WTC11 (cell line): ENCODE results near the gene KRT27. TPM values are rescaled to one million over a fixed set of nuclear protein-coding genes. Genes with fewer than 3 reads are reported as not detected.
"Not testable (repeated sequence)": the region's sequence is repeated elsewhere in the genome, so short reads cannot be mapped to it uniquely, and the experiment has no call there.

Experiments
- ATAC-seq: fragments of 200-7000 bp; cut with Tn5 transposase; 2 replicates; pipeline ENCODE4 v1.10.0; 2021; ENCODE audit warnings: mild to moderate bottlenecking, moderate library complexity
- CTCF ChIA-PET: fragments of 300-600 bp; sonication (Branson Sonifier 250); formaldehyde crosslinking; loops from one replicate; lab custom pipeline; 2021; ENCODE audit warnings: antibody characterized with exemption; lab: Charles Lee
- POLR2A ChIA-PET: fragments of 350-600 bp; sonication (Branson Sonifier 250); formaldehyde crosslinking; loops from one replicate; lab custom pipeline; 2021; ENCODE audit warnings: antibody characterized with exemption; lab: Charles Lee
- DNase-seq: peaks from one replicate; pipeline ENCODE4 v3.0.0; 2021; ENCODE audit warnings: low spot score
- H3K27ac Mint-ChIP-seq: 2 replicates; pipeline ENCODE4 v1.8.0; 2021; ENCODE audit warnings: mixed read lengths
- H3K27me3 Mint-ChIP-seq: 2 replicates; pipeline ENCODE4 v1.8.0; 2021; ENCODE audit warnings: low read depth, mild to moderate bottlenecking, moderate library complexity, mixed read lengths
- H3K36me3 Mint-ChIP-seq: 2 replicates; pipeline ENCODE4 v1.8.0; 2021; ENCODE audit warnings: mixed read lengths
- H3K4me1 Mint-ChIP-seq: 2 replicates; pipeline ENCODE4 v1.8.0; 2022; ENCODE audit warnings: mixed read lengths
- H3K4me3 Mint-ChIP-seq: 2 replicates; pipeline ENCODE4 v1.8.0; 2021; ENCODE audit warnings: mild to moderate bottlenecking, moderate library complexity, mixed read lengths
- H3K9me3 Mint-ChIP-seq: 2 replicates; pipeline ENCODE4 v1.8.0; 2021; ENCODE audit warnings: mixed read lengths
- AR ChIP-seq: fragments of 250-450 bp; sonication (Bioruptor Pico); IDR thresholded peaks from 2 replicates; pipeline ENCODE4 v1.9.0; 2021; ENCODE audit warnings: mild to moderate bottlenecking
- ATF3 ChIP-seq: sonication (generic); formaldehyde crosslinking; conservative IDR thresholded peaks from 2 replicates; pipeline ENCODE4 v1.8.1; 2022; ENCODE audit warnings: mild to moderate bottlenecking, missing genetic modification reagents
- EMX1 ChIP-seq: fragments of 250-450 bp; sonication (Bioruptor Pico); IDR thresholded peaks from 2 replicates; pipeline ENCODE4 v1.8.0; 2021; ENCODE audit warnings: mild to moderate bottlenecking
- FOXK1 ChIP-seq: sonication (generic); formaldehyde crosslinking; IDR thresholded peaks from 2 replicates; pipeline ENCODE4 v1.8.0; 2022; ENCODE audit warnings: mild to moderate bottlenecking, moderate library complexity, missing genetic modification reagents
- GTF2I ChIP-seq: fragments of 250-450 bp; sonication (Bioruptor Pico); conservative IDR thresholded peaks from 2 replicates; pipeline ENCODE4 v1.4.0; 2021; ENCODE audit warnings: mild to moderate bottlenecking
- IRF2 ChIP-seq: sonication (generic); formaldehyde crosslinking; IDR thresholded peaks from 2 replicates; pipeline ENCODE4 v1.8.0; 2022; ENCODE audit warnings: low read depth, missing genetic modification reagents, borderline replicate concordance
- NFATC4 ChIP-seq: fragments of 250-450 bp; sonication (Bioruptor Pico); IDR thresholded peaks from 2 replicates; pipeline ENCODE4 v1.9.0; 2021; ENCODE audit warnings: mild to moderate bottlenecking
- NR1H2 ChIP-seq: sonication (generic); formaldehyde crosslinking; IDR thresholded peaks from 2 replicates; pipeline ENCODE4 v1.9.0; 2021; ENCODE audit warnings: mild to moderate bottlenecking, moderate library complexity, missing genetic modification reagents
- NR2C2 ChIP-seq: sonication (generic); formaldehyde crosslinking; IDR thresholded peaks from 2 replicates; pipeline ENCODE4 v1.8.0; 2022; ENCODE audit warnings: mild to moderate bottlenecking, missing genetic modification reagents
- NR3C1 ChIP-seq: sonication (generic); formaldehyde crosslinking; conservative IDR thresholded peaks from 2 replicates; pipeline ENCODE4 v1.8.1; 2023; ENCODE audit warnings: low read depth, mild to moderate bottlenecking, missing genetic modification reagents
- OVOL2 ChIP-seq: fragments of 250-450 bp; sonication (Bioruptor Pico); IDR thresholded peaks from 2 replicates; pipeline ENCODE4 v1.9.0; 2021; ENCODE audit warnings: mild to moderate bottlenecking, borderline replicate concordance
- RORB ChIP-seq: fragments of 250-450 bp; sonication (Bioruptor Pico); IDR thresholded peaks from 2 replicates; pipeline ENCODE4 v1.9.0; 2021; ENCODE audit warnings: mild to moderate bottlenecking
- TEAD4 ChIP-seq: sonication (generic); formaldehyde crosslinking; IDR thresholded peaks from 2 replicates; pipeline ENCODE4 v1.8.0; 2022; ENCODE audit warnings: mild to moderate bottlenecking, missing genetic modification reagents
- USF1 ChIP-seq: sonication (generic); formaldehyde crosslinking; IDR thresholded peaks from 2 replicates; pipeline ENCODE4 v1.8.0; 2022; ENCODE audit warnings: mild to moderate bottlenecking, missing genetic modification reagents
- ZNF263 ChIP-seq: sonication (generic); formaldehyde crosslinking; IDR thresholded peaks from 2 replicates; pipeline ENCODE4 v1.8.1; 2022; ENCODE audit warnings: low read depth, mild to moderate bottlenecking, moderate library complexity, missing genetic modification reagents
- ZNF317 ChIP-seq: sonication (generic); formaldehyde crosslinking; IDR thresholded peaks from 2 replicates; pipeline ENCODE4 v1.8.1; 2023; ENCODE audit warnings: low read depth, mild to moderate bottlenecking, moderate library complexity, missing genetic modification reagents, borderline replicate concordance
- ZNF423 ChIP-seq: fragments of 250-450 bp; sonication (Bioruptor Pico); IDR thresholded peaks from 2 replicates; pipeline ENCODE4 v2.1.2; 2022; ENCODE audit warnings: mild to moderate bottlenecking, moderate library complexity
- ZSCAN18 ChIP-seq: fragments of 250-450 bp; sonication (Bioruptor Pico); IDR thresholded peaks from 2 replicates; pipeline ENCODE4 v2.1.2; 2022; ENCODE audit warnings: mild to moderate bottlenecking, moderate library complexity
- total RNA-seq: library from RNA; stranded (reverse); gene quantifications from 3 replicates; pipeline ENCODE4 v1.2.3, GENCODE V29; 2021

Gene KRT27
- total RNA-seq, 1 experiment from 2014 or later = not detected

GRCh38 chr17:40751065-40751464, 31.3 kb downstream of the KRT27 start:
- ATAC-seq = no peak
- Mint-ChIP-seq H3K4me1 (0 out of 2 replicates have a peak, but pooled peaks cover 7% of the 10 kb centered on the region), H3K27ac (peak overlapping the region; percentile 25; the same call in 1 of the 2 replicates), H3K4me3 (no peak overlapping the region), H3K27me3 (peaks cover 5% of the 10 kb centered on the region; the same call in 1 of the 2 replicates), H3K9me3 (peaks cover 4% of the 10 kb centered on the region), H3K36me3 (no peaks in the 10 kb centered on the region)
- ChIA-PET POLR2A (no interaction called here), CTCF (interaction anchor here (1.5 kb wide), 1 partner anchor 136 kb away, joined by 5 read pairs; no protein-coding TSS in a partner anchor)
- DNase-seq = no peak
- TF ChIP-seq USF1 (CRISPR knock-in tag) = no peak

DNA sequence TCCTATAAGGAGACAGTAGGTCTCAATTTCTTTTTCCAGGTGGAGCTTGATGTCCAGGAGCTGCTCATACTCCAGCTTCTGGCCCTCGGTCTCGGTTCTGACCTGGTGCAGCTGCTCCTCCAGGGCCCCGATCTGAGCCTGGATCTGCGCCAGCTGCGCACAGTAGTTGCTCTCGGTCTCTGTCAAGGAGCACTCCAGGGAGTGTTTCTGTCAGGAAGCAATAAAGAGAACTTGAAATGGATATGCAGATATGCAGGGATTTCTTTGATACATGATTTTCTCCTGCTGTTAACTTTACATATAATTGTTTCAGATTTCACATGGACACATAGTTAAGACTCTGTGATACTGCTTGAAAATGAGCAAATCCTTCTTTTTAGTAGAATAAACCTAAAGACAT, 32.0 kb downstream of the KRT27 start:
- Mint-ChIP-seq H3K4me1 (0 out of 2 replicates have a peak, but pooled peaks cover 7% of the 10 kb centered on the region), H3K9me3 (peaks cover 4% of the 10 kb centered on the region), H3K4me3 (no peak overlapping the region), H3K36me3 (no peaks in the 10 kb centered on the region), H3K27ac (no peak overlapping the region), H3K27me3 (peaks cover 9% of the 10 kb centered on the region; the same call in 1 of the 2 replicates)
- ATAC-seq (no peak), DNase-seq (no peak)
- ChIA-PET POLR2A (no interaction called here), CTCF (interaction anchor here (1.2 to 1.5 kb wide), 2 partner anchors 130 to 136 kb away, joined by 4 to 5 read pairs; no protein-coding TSS in a partner anchor)
- no peak for TF ChIP-seq ZSCAN18 (CRISPR knock-in tag)
- TF ChIP-seq RORB (CRISPR knock-in tag) = no peak

DNA sequence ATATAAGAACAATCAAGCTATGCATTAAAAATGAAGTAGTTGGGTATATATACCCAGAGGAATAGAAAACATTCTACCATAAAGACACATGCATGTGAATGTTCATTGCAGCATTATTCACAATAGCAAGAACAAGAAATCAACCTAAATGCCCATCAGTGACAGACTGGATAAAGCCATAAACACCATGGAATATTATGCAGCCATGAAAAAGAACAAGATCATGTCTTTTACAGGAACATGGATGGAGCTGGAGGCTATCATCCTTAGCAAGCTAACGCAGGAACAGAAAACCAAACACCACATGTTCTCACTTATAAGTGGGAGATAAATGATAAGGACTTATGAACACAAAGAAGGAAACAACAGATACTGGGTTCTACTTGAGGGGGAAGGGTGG, 33.7 kb downstream of the KRT27 start:
- H3K4me3 Mint-ChIP-seq, H3K9me3 Mint-ChIP-seq, H3K4me1 Mint-ChIP-seq, ATAC-seq, H3K36me3 Mint-ChIP-seq, H3K27ac Mint-ChIP-seq, DNase-seq, CTCF ChIA-PET, POLR2A ChIA-PET, H3K27me3 Mint-ChIP-seq: not testable (repeated sequence)

- Mint-ChIP-seq H3K4me3 (no peak overlapping the region), H3K27ac (no peak overlapping the region), H3K4me1 (no peaks in the 10 kb centered on the region), H3K27me3 (peaks cover 15% of the 10 kb centered on the region), H3K9me3 (peaks cover 30% of the 10 kb centered on the region), H3K36me3 (peaks cover 9% of the 10 kb centered on the region; the same call in 1 of the 2 replicates)
- ChIA-PET POLR2A (no interaction called here), CTCF (interaction anchor here (0.9 to 1.1 kb wide), 2 partner anchors 11 to 38 kb away, joined by 3 read pairs; no protein-coding TSS in a partner anchor)
- TF ChIP-seq ZNF317 (CRISPR knock-in tag) = no peak
- no peak for TF ChIP-seq GTF2I (CRISPR knock-in tag)
- no peak for TF ChIP-seq ATF3 (CRISPR knock-in tag)
- TF ChIP-seq NR2C2 (CRISPR knock-in tag) = no peak
- no peak for TF ChIP-seq OVOL2
- TF ChIP-seq ZSCAN18 (CRISPR knock-in tag) = no peak
- no peak for TF ChIP-seq TEAD4 (CRISPR knock-in tag)
- DNase-seq (no peak), ATAC-seq (no peak)
Measured at GRCh38 chr17:40738553-40738952, 43.8 kb downstream of the KRT27 start.

DNA sequence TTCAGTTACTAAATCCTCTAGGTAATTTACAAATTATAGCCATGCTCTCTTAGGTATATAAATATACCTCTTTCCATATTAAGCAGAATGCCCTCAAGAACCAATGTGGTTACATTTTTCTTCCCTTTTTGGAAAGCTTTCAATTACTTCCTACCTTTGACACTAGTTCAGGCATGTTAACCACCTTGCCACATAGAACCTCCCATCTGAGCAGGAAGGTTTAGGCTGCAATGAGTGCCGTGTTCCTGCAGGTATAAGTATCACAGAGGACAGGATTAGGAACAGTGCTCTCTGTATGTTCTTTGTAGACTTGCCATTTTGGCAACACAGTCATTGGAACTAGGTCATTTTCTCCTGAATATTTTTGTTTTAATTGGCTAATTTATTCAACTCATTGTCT, 47.3 kb downstream of the KRT27 start:
- Mint-ChIP-seq H3K27ac (no peak overlapping the region), H3K27me3 (peaks cover 14% of the 10 kb centered on the region), H3K4me3 (no peak overlapping the region), H3K9me3 (peaks cover 16% of the 10 kb centered on the region), H3K4me1 (no peaks in the 10 kb centered on the region), H3K36me3 (0 out of 2 replicates have a peak, but pooled peaks cover 6% of the 10 kb centered on the region)
- POLR2A ChIA-PET = no interaction called here
- CTCF ChIA-PET = no interaction called here
- ATAC-seq (no peak), DNase-seq (no peak)
- no peak for TF ChIP-seq NFATC4
- no peak for TF ChIP-seq USF1 (CRISPR knock-in tag)
- no peak for TF ChIP-seq IRF2 (CRISPR knock-in tag)
- no peak for TF ChIP-seq GTF2I (CRISPR knock-in tag)
- TF ChIP-seq EMX1 (CRISPR knock-in tag) = no peak
- TF ChIP-seq ZNF423 (CRISPR knock-in tag) = no peak
- no peak for TF ChIP-seq NR3C1 (CRISPR knock-in tag)
- no peak for TF ChIP-seq AR
- no peak for TF ChIP-seq ZNF263 (CRISPR knock-in tag)
- TF ChIP-seq NR1H2 (CRISPR knock-in tag) = no peak
- TF ChIP-seq FOXK1 (CRISPR knock-in tag) = no peak
